ENCODE measurements around the gene VTI1B.
"Not testable (repeated sequence)": the region's sequence is repeated elsewhere in the genome, so short reads cannot be mapped to it uniquely, and the experiment has no call there.

The VTI1B gene

DNA sequence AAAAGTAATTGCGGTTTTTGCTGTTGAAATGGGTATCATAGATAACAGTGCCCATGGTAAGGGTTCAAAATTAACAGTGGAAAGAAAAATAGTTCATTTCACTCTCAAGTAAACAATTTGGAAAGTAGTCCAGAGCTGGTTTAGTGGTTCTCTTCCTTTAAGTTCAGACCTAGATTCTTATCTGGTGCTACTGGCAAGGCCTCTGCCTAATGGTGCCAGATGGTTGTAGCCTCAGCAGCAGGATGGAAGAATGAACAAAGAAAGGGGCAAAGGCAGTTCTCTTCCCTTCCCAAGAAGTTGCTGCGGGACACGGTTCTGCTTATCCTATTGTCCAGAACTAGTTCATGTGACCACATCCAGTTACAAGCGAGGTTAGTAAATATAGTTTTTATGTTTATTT, 44.2 kb downstream of the VTI1B start:
- no peak overlapping the region for H3K27ac Mint-ChIP-seq
- H3K9me3 Mint-ChIP-seq, result no peaks in the 10 kb centered on the region
- no peaks in the 10 kb centered on the region for H3K4me1 Mint-ChIP-seq (ENCODE audit: low read depth)
- H3K27me3 Mint-ChIP-seq (ENCODE audit: low read depth), result no peaks in the 10 kb centered on the region
- H3K4me3 Mint-ChIP-seq, result no peak overlapping the region
- H3K36me3 Mint-ChIP-seq (ENCODE audit: low read depth), result no peaks in the 10 kb centered on the region

DNA sequence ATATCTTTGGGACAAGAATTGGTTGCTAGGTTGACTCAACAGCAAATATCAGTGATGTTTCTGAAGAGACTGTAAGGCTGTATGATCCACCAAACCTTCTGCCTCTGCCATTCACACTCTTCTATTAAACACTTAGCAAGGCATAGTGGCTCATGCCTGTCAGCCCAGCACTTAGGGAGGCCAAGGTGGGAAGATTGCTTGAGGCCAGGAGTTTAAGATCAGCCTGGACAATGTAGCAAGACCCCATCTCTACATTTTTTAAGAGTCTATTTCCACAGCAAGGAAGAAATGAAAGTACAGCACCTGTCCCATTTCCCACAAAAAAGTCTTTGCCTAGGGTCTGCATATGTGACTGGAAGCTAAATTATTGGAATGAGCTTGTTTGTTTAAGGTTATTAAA, 46.9 kb downstream of the VTI1B start:
- no peaks in the 10 kb centered on the region for H3K27me3 Mint-ChIP-seq (ENCODE audit: low read depth)
- no peak overlapping the region for H3K4me3 Mint-ChIP-seq
- no peak overlapping the region for H3K27ac Mint-ChIP-seq
- peaks cover 9% of the 10 kb centered on the region for H3K4me1 Mint-ChIP-seq (ENCODE audit: low read depth)
- no peaks in the 10 kb centered on the region for H3K36me3 Mint-ChIP-seq (ENCODE audit: low read depth)
- no peaks in the 10 kb centered on the region for H3K9me3 Mint-ChIP-seq

DNA sequence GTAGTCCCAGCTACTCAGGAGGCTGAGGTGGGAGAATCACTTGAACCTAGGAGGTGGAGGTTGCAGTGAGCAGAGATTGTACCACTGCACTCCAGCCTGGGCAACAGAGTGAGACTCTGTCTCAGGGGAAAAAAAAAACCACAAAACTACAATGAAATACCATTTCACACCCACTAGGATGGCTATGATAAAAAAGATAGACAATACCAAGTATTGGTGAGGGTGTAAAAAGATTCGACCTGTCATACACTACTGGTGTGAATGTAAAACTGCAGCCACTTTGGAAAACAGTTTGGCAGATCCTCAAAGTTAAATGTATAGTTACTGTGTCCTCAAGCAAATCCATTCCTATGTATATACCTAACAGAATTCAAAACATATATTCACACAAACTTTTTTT, 48.3 kb downstream of the VTI1B start:
- not testable (repeated sequence) for H3K4me3 Mint-ChIP-seq; H3K9me3 Mint-ChIP-seq; H3K4me1 Mint-ChIP-seq (ENCODE audit: low read depth); H3K27me3 Mint-ChIP-seq (ENCODE audit: low read depth); H3K36me3 Mint-ChIP-seq (ENCODE audit: low read depth); H3K27ac Mint-ChIP-seq

DNA sequence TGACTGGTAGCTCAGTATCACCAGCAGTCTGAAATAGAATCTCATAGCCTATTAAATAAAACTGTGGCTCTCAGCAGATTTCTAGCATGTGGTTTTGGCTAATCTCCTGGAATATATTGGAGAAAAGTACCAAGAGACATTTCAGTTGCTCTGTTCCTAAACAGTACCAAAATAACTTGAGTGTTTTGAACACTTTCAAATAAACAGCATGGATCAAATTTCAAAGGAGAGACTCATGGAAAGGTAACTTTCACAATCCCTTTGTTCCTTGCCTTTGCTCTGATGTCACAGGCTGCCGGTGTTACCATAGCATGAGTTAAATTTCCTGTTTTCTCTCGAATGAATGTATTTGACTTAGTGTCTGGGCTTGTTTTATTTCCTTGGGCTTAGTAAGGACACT, 51.3 kb downstream of the VTI1B start:
- Mint-ChIP-seq H3K9me3 (no peaks in the 10 kb centered on the region), H3K27ac (peak overlapping the region; percentile 65), H3K4me3 (peak overlapping the region; percentile 39), H3K27me3 (ENCODE audit: low read depth) (peaks cover 10% of the 10 kb centered on the region), H3K4me1 (ENCODE audit: low read depth) (peaks cover 28% of the 10 kb centered on the region), H3K36me3 (ENCODE audit: low read depth) (no peaks in the 10 kb centered on the region)

DNA sequence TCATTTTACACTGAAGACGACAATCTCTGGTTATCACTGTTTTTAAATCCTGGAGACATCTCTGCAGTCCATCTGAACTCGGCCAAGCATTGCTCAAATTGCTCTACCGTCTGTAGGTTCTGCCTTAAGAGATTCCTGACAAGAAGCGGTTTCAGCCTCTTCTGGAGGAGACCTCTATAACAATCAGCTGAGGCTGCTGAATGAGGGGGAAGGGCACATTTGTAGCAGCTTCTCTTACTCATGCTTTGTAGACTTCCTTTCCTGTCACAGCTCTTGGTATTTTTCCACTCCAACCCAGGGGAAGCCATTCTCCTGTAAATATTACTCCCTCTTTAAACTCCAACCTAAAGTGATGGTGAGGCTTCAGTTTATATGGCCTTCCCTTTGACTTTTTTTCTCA, 51.8 kb downstream of the VTI1B start:
- H3K36me3 Mint-ChIP-seq (ENCODE audit: low read depth), result no peaks in the 10 kb centered on the region
- peak overlapping the region; percentile 65 for H3K27ac Mint-ChIP-seq
- no peaks in the 10 kb centered on the region for H3K9me3 Mint-ChIP-seq
- H3K4me3 Mint-ChIP-seq, result peak overlapping the region; percentile 39
- peaks cover 10% of the 10 kb centered on the region for H3K27me3 Mint-ChIP-seq (ENCODE audit: low read depth)
- peaks cover 28% of the 10 kb centered on the region for H3K4me1 Mint-ChIP-seq (ENCODE audit: low read depth)

DNA sequence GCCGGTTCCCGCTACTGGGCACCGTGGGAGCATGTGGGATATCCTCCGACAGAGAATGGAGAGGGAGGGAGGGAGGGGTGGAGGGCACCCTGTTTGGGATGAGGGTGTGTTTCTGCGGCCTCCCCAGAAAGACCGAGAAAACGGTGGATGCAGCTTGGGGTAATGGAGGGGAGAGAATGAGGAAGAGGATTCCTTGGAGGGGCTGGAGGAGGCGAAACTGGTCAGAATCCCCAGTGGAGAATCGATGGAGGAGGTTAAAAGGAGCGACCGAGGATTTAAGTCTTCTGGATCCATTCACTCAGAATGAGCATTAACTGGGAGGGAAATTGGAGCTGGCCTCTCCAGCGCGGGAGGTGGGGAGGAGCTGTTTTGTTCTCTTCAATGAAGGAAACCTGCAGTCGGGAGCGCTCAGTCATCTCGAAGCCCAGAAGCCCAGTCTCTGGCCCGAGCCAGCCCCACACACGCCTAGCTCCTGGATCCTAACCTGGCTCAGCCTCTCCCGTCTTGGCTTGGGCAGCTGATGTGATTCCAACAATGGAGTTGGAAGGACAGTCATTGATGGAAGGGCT, 54.1 kb downstream of the VTI1B start:
- Mint-ChIP-seq H3K27me3 (ENCODE audit: low read depth) (peaks cover 12% of the 10 kb centered on the region), H3K4me1 (ENCODE audit: low read depth) (peaks cover 28% of the 10 kb centered on the region), H3K4me3 (peak overlapping the region; percentile 85), H3K36me3 (ENCODE audit: low read depth) (no peaks in the 10 kb centered on the region), H3K27ac (peak overlapping the region; percentile 59), H3K9me3 (no peaks in the 10 kb centered on the region)

DNA sequence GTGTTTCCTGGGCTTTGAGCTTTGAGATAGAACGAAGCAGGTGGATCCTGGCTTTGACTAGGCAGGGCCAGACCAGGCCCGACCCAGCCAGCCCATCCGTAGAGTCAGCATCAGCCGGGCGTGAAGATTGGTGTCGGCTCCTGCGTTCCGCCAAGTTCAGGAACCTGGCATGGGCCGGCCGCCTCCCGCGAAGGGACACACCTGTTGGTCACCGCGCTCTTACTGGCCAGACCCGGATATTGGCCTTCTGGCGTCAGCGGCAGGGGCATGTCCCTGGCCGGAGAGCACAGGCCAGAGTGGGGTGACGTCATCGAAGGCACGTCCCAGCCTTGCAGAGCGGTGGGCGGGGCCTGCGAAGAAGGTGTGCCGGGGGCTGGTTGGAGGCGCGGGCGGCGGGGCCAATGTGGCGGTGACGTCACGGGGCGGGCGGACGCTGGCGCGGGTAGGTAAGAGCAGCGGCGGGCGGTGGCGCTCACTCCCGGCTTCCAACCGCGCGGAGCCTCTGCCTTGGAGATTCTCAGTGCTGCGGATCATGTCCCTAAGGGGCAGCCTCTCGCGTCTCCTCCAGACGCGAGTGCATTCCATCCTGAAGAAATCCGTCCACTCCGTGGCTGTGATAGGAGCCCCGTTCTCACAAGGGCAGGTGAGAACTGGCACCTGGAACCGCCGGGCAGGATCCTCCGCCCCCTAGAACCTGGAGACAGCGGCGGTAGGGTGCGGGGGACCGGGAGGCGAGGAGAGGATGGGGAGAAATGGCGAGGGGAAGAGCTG, 54.8 kb downstream of the VTI1B start, which contains the start of gene ARG2:
ARG2 (plus strand) TSS at position 475 of the 771 bp plus-strand sequence; CDS start at position 533, 58 bp downstream.
- Mint-ChIP-seq H3K36me3 (ENCODE audit: low read depth) (no peaks in the 10 kb centered on the region), H3K4me1 (ENCODE audit: low read depth) (peaks cover 28% of the 10 kb centered on the region), H3K27ac (peak within 1 kb of the TSS; percentile 83), H3K27me3 (ENCODE audit: low read depth) (peaks cover 17% of the 10 kb centered on the region), H3K9me3 (no peaks in the 10 kb centered on the region), H3K4me3 (peak within 1 kb of the TSS; percentile 85)

DNA sequence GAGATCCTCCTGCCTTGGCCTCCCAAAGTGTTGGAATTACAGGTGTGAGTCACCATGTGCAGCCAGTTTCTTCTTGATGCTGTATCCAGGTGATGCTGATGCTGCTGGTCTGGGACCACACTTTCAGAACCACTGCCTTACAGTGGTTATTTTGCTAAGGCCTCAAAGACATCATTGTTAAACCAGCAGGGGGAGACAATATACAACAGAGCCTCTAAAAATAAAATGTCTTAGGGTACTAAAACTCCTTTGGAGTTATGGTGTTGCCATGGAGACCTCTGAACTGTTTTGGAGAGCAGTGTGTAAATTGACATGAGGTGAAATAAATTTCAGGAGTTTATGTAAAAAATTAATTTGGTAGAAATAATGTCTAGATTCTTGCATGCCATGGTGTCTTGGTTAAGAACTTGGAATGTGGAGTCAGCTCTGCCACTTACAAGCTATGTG, 55.8 kb downstream of the VTI1B start:
- Mint-ChIP-seq H3K9me3 (no peaks in the 10 kb centered on the region), H3K36me3 (ENCODE audit: low read depth) (no peaks in the 10 kb centered on the region), H3K4me1 (ENCODE audit: low read depth) (peaks cover 28% of the 10 kb centered on the region), H3K4me3 (peak overlapping the region; percentile 77), H3K27ac (peak overlapping the region; percentile 83), H3K27me3 (ENCODE audit: low read depth) (peaks cover 19% of the 10 kb centered on the region)

DNA sequence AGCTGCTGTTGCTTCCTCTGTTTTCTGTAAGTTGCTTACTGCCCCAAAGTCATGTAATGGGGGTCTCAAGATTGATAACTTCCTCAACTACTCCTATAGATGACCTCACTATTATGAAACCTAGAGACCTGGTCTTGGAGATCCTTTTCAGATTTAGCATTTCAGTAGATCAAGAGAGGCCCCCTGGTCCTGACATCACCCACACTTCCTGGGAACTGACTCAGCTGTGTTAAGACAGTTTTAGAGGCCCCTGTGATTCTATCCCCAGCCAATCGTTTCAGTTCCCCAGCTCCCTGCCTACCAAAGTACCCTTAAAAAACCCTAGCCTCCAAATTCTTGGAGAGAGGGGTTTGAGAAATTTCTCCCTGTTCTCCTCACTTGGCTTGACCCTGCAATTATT, 63.9 kb downstream of the VTI1B start:
- no peaks in the 10 kb centered on the region for H3K36me3 Mint-ChIP-seq (ENCODE audit: low read depth)
- H3K27ac Mint-ChIP-seq, result no peak overlapping the region
- no peaks in the 10 kb centered on the region for H3K9me3 Mint-ChIP-seq
- H3K27me3 Mint-ChIP-seq (ENCODE audit: low read depth), result peaks cover 19% of the 10 kb centered on the region
- no peaks in the 10 kb centered on the region for H3K4me1 Mint-ChIP-seq (ENCODE audit: low read depth)
- no peak overlapping the region for H3K4me3 Mint-ChIP-seq

DNA sequence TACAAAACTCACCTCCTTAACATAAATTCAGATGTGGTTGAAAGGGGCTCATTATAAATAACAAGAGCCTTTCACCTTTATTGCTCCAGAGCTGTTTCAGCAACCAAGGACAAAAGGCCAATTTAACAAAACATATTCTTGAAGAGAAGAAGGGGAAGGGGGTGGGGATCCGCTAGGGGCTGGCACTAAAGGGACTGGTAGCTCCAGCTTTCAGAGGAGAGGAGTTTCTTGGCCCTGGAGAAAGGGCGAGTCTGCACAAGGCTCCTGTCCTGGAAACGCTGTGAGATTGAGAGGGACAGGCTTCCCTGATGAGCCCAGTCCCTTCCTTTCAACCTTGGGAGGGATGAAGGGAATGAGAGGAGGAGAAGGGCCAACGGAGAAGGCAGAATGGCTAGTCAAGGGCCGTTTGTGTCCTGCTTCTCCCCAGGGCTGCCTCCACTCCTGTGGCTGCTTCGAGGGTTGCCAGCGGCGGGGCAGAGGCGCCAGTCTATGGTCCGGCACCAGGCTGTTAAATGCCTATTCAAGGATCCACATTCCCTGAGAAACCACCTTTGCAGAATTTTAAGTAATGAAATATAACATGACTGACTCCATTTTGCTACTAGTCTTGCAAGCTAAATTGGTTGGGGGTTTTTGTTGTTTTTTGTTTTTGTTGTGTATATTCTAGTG, 64.7 kb downstream of the VTI1B start:
- peaks cover 13% of the 10 kb centered on the region for H3K27me3 Mint-ChIP-seq (ENCODE audit: low read depth)
- H3K27ac Mint-ChIP-seq, result no peak overlapping the region

DNA sequence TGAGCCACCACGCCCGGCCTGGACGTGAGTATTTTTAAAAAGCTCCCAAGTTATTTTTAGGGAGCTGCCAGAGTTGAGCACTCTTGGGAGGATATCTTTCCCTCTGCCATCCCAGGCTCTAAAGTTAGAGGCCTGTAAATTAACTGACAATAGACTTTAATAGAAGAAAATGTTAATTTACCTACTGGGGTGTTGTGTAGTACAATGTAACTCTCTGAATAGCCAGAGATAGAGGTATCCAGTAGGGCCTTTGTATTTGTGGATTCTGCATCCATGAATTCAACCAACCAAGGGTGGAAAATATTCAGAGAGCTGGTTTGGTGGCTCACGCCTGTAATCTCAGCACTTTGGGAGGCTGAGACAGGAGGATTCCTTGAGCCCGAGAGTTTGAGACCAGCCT, 66.8 kb downstream of the VTI1B start:
- Mint-ChIP-seq H3K36me3 (ENCODE audit: low read depth) (no peaks in the 10 kb centered on the region), H3K27me3 (ENCODE audit: low read depth) (peaks cover 18% of the 10 kb centered on the region), H3K4me1 (ENCODE audit: low read depth) (no peaks in the 10 kb centered on the region), H3K9me3 (no peaks in the 10 kb centered on the region), H3K4me3 (no peak overlapping the region), H3K27ac (no peak overlapping the region)

More for the DNA sequence above, 64.7 kb downstream of the VTI1B start:
- Mint-ChIP-seq H3K9me3 (no peaks in the 10 kb centered on the region), H3K4me1 (ENCODE audit: low read depth) (no peaks in the 10 kb centered on the region), H3K4me3 (no peak overlapping the region), H3K36me3 (ENCODE audit: low read depth) (no peaks in the 10 kb centered on the region)

DNA sequence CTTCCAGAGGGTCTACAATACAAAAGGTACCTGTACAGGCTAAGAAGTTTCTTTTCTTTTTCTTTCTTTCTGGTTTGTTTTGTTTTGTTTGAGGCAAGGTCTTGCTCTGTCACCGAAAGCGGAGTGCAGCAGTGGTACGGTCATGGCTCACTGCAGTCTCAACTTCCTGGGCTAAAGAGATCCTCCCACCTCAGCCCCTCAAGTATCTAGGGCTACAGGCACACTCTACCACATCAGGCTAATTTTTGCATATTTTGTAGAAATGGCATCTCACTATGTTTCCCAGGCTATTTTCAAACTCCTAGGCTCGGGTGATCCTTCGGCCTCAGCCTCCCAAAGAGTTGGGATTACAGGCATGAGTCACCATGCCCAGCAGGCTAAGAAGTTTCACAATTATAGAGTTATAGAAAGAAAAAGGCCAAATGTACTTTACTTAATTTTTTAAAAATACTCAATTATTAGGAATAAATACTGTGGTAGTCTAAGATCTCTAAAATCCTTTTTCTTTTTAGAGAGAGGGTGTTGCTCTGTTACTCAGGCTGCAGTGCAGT, 71.4 kb downstream of the VTI1B start:
- peaks cover 22% of the 10 kb centered on the region for H3K4me1 Mint-ChIP-seq (ENCODE audit: low read depth)

DNA sequence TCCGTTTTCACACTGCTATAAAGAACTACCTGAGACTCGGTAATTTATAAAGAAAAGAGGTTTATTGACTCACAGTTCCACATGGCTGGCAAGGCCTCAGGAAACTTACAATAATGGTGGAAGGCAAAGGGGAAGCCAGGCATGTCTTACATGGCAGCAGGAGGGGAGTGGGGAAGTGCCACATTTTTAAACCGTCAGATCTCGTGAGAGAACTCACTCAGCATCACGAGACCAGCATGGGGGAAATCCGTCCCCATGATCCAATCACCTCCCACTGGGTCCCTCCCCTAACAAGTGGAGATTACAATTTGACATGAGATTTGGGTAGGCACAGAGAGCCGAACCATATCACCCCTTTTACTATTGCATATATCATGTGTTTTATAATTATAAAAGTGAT, 72.4 kb downstream of the VTI1B start:
- Mint-ChIP-seq H3K27me3 (ENCODE audit: low read depth) (peaks cover 20% of the 10 kb centered on the region), H3K4me3 (no peak overlapping the region), H3K9me3 (no peaks in the 10 kb centered on the region), H3K27ac (no peak overlapping the region), H3K36me3 (ENCODE audit: low read depth) (peaks cover 5% of the 10 kb centered on the region), H3K4me1 (ENCODE audit: low read depth) (peaks cover 24% of the 10 kb centered on the region)

More for the DNA sequence above, 71.4 kb downstream of the VTI1B start:
- H3K4me3 Mint-ChIP-seq, result no peak overlapping the region
- H3K9me3 Mint-ChIP-seq, result no peaks in the 10 kb centered on the region
- no peak overlapping the region for H3K27ac Mint-ChIP-seq
- peaks cover 5% of the 10 kb centered on the region for H3K36me3 Mint-ChIP-seq (ENCODE audit: low read depth)
- H3K27me3 Mint-ChIP-seq (ENCODE audit: low read depth), result peaks cover 20% of the 10 kb centered on the region

DNA sequence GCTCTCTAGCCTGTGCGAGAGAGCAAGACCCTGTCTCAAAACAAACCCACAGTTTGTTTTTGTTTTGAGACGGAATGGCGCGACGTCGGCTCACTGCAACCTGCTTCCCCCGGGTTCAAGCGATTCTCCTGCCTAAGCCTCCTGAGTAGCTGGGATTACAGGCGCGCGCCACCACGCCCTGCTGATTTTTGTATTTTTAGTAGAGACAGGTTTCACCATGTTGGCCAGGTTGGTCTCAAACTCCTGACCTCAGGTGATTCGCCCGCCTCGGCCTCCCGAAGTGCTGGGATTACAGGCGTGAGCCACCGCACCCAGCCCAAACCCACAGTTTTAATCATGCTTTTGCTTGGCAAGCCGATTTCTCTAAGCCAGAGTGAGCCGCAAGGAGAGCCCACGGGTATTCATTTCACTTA, 73.9 kb downstream of the VTI1B start:
- peak overlapping the region; percentile 90 for H3K4me3 Mint-ChIP-seq

More for the DNA sequence above, 73.9 kb downstream of the VTI1B start:
- H3K9me3 Mint-ChIP-seq; H3K36me3 Mint-ChIP-seq (ENCODE audit: low read depth): not testable (repeated sequence)
- peaks cover 14% of the 10 kb centered on the region for H3K27me3 Mint-ChIP-seq (ENCODE audit: low read depth)
- peaks cover 25% of the 10 kb centered on the region for H3K4me1 Mint-ChIP-seq (ENCODE audit: low read depth)
- peak overlapping the region; percentile 95 for H3K27ac Mint-ChIP-seq
